ENCODE data around the gene STIP1. TPM values are rescaled to one million over a fixed set of nuclear protein-coding genes. Genes with fewer than 3 reads are reported as not detected.

STIP1 gene
- total and polyA plus RNA-seq, 7 donors = 124 to 207 (median 171) TPM

GRCh38 chr11:64203421-64204079 lies 17.6 kb downstream of the STIP1 start:
- H3K27ac ChIP-seq = no peak overlapping the region
- 89 to 91% (median 90%) methylated on average over 27 of the region's 27 CpGs for WGBS, 3 donors
- ATAC-seq (no peak), DNase-seq (no peak)
- intact Hi-C loops (cut with DNase I) = loop anchor here in 1 of 2 donors (2.0 to 5.0 kb wide), 2 partner anchors 64 to 95 kb away; no protein-coding TSS in a partner anchor
- no peak for TF ChIP-seq CTCF (IDR thresholded peaks at IDR 0.05)
- H3K27me3 ChIP-seq (ENCODE audit: insufficient read depth in 3 of 3, low read length in 2 of 3) = no peaks in the 10 kb centered on the region
- H3K9me3 ChIP-seq = no peaks in the 10 kb centered on the region
- peaks cover 11% of the 10 kb centered on the region for H3K4me1 ChIP-seq
- no peak overlapping the region for H3K4me3 ChIP-seq
- peaks cover 7 to 71% of the 10 kb centered on the region in 2 donors for H3K36me3 ChIP-seq (ENCODE audit: insufficient read depth in 1 of 2, low read depth in 1 of 2)

GRCh38 chr11:64204080-64204440 lies 18.1 kb downstream of the STIP1 start:
- intact Hi-C loops (cut with DNase I) = loop anchor here in 1 of 2 donors (2.0 to 5.0 kb wide), 2 partner anchors 63 to 95 kb away; no protein-coding TSS in a partner anchor
- peaks cover 11% of the 10 kb centered on the region for H3K4me1 ChIP-seq
- no peak for TF ChIP-seq CTCF (IDR thresholded peaks at IDR 0.05)
- H3K9me3 ChIP-seq = no peaks in the 10 kb centered on the region
- peaks cover 7 to 66% of the 10 kb centered on the region in 2 donors for H3K36me3 ChIP-seq (ENCODE audit: insufficient read depth in 1 of 2, low read depth in 1 of 2)
- no peak overlapping the region for H3K4me3 ChIP-seq
- DNase-seq (no peak), ATAC-seq (no peak)
- no peak overlapping the region for H3K27ac ChIP-seq
- WGBS, 3 donors = 68 to 82% (median 73%) methylated on average over 15 to 16 of the region's 16 CpGs
- H3K27me3 ChIP-seq (ENCODE audit: insufficient read depth in 3 of 3, low read length in 2 of 3) = no peaks in the 10 kb centered on the region

- TF ChIP-seq CTCF (IDR thresholded peaks at IDR 0.05) = peak; percentile 65
- Histone ChIP-seq H3K4me1 (peaks cover 11% of the 10 kb centered on the region), H3K27me3 (ENCODE audit: insufficient read depth in 3 of 3, low read length in 2 of 3) (no peaks in the 10 kb centered on the region), H3K9me3 (no peaks in the 10 kb centered on the region), H3K36me3 (ENCODE audit: insufficient read depth in 1 of 2, low read depth in 1 of 2) (peaks cover 7 to 62% of the 10 kb centered on the region in 2 donors), H3K27ac (peak overlapping the region; percentile 34), H3K4me3 (no peak overlapping the region)
- intact Hi-C loops (cut with DNase I) = loop anchor here in 1 of 2 donors (2.0 to 5.0 kb wide), 2 partner anchors 63 to 94 kb away; no protein-coding TSS in a partner anchor
- ATAC-seq (peak; percentile 78 to 84 (median 80)), DNase-seq (peak; percentile 86 to 92)
- 12 to 38% (median 15%) methylated on average over 7 of the region's 7 CpGs for WGBS, 3 donors
Measured at GRCh38 chr11:64204464-64204989, 18.6 kb downstream of the STIP1 start.

GRCh38 chr11:64206457-64207255 lies 20.7 kb downstream of the STIP1 start, which contains the start of gene FERMT3:
Gene FERMT3, plus strand, starts transcription at chr11:64206721. Its CDS starts 644 bp downstream, at chr11:64207365.
- H3K9me3 ChIP-seq = no peaks in the 10 kb centered on the region
- DNase-seq (peak; percentile 67 to 77), ATAC-seq (no peak)
- H3K36me3 ChIP-seq (ENCODE audit: insufficient read depth in 1 of 2, low read depth in 1 of 2) = peaks cover 7 to 56% of the 10 kb centered on the region in 2 donors
- H3K27me3 ChIP-seq (ENCODE audit: insufficient read depth in 3 of 3, low read length in 2 of 3) = no peaks in the 10 kb centered on the region
- peaks cover 11% of the 10 kb centered on the region for H3K4me1 ChIP-seq
- H3K27ac ChIP-seq = peak within 1 kb of the TSS; percentile 71
- WGBS, 3 donors = 56 to 69% (median 62%) methylated on average over 22 to 27 of the region's 27 CpGs
- intact Hi-C loops (cut with DNase I) = loop anchor here in 1 of 2 donors (5.0 kb wide), 1 partner anchor 96 kb away; the partner anchor contains the start of gene CATSPERZ
- H3K4me3 ChIP-seq = peak within 1 kb of the TSS; percentile 58
- no peak for TF ChIP-seq CTCF (IDR thresholded peaks at IDR 0.05)

All from psoas muscle (tissue), 8 donors.